ENCODE measurements around the gene KNSTRN. TPM values are rescaled to one million over a fixed set of nuclear protein-coding genes. Genes with fewer than 3 reads are reported as not detected.

The KNSTRN gene
- total and polyA plus RNA-seq, 9 donors, result 5.8 to 10.7 (median 6.6) TPM

GRCh38 chr15:40429068-40429710, 46.7 kb downstream of the KNSTRN start:
- intact Hi-C loops (cut with DNase I), result loop anchor here in 3 of 4 donors (10.0 kb wide), 3 partner anchors 64 to 384 kb away; no protein-coding TSS in a partner anchor
- 83 to 90% (median 85%) methylated on average over 9 to 10 of the region's 10 CpGs for WGBS, 3 donors
- Histone ChIP-seq H3K36me3 (no peaks in the 10 kb centered on the region), H3K27me3 (no peaks in the 10 kb centered on the region), H3K4me3 (no peak overlapping the region), H3K9me3 (no peaks in the 10 kb centered on the region), H3K27ac (no peak overlapping the region), H3K4me1 (ENCODE audit: insufficient read depth) (no peaks in the 10 kb centered on the region)
- no peak for DNase-seq
- TF ChIP-seq EP300 (IDR thresholded peaks at IDR 0.05), result no peak
- TF ChIP-seq POLR2A (IDR thresholded peaks at IDR 0.05), result no peak
- TF ChIP-seq CTCF (IDR thresholded peaks at IDR 0.05), result no peak

GRCh38 chr15:40430271-40430805, 47.8 kb downstream of the KNSTRN start:
- Histone ChIP-seq H3K4me1 (ENCODE audit: insufficient read depth) (no peaks in the 10 kb centered on the region), H3K27ac (no peak overlapping the region), H3K36me3 (no peaks in the 10 kb centered on the region), H3K4me3 (no peak overlapping the region), H3K9me3 (no peaks in the 10 kb centered on the region), H3K27me3 (no peaks in the 10 kb centered on the region)
- TF ChIP-seq EP300 (IDR thresholded peaks at IDR 0.05), result no peak
- no peak for TF ChIP-seq POLR2A (IDR thresholded peaks at IDR 0.05)
- TF ChIP-seq CTCF (IDR thresholded peaks at IDR 0.05), result no peak
- 60 to 62% (median 61%) methylated on average over 10 of the region's 10 CpGs for WGBS, 3 donors
- no peak for DNase-seq
- intact Hi-C loops (cut with DNase I), result no loop called here

DNA sequence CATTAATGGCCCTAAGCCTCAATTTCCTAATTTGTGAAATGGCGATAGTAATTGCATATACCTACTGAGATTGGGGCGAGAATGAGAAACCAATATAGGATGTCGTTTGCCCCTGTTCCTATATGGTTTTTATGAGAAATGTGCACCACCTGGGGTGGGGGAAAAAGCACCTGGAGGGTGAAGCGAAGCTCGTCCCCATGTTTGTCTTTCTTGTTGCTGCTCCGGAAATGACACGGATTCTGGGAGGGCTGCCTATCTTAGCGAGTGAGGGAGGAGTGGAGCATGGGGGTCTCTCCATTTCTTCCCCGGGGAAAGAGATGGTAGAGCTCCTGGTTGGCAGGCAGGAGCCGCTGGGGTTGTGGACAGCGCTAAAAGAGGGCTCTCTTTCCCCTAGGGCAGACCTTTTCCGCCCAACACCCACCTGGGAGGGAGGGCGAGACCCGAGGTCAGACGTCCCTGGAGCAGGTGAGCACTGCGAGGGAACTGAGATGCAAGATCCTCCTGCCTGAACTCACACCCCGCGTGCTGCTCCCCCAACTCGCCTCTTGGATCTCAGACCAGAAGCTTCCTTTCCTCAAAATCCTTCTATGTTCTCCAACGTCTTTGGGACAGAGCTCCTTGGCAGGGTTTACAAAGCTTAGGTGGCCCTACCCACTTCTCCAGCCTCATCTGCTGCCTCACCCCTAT, 52.6 kb downstream of the KNSTRN start:
- 67 to 73% (median 71%) methylated on average over 20 of the region's 20 CpGs for WGBS, 3 donors
- Histone ChIP-seq H3K9me3 (no peaks in the 10 kb centered on the region), H3K36me3 (no peaks in the 10 kb centered on the region), H3K27me3 (no peaks in the 10 kb centered on the region), H3K4me1 (ENCODE audit: insufficient read depth) (peaks cover 15% of the 10 kb centered on the region), H3K4me3 (no peak overlapping the region), H3K27ac (peak overlapping the region; percentile 71 to 85)
- no peak for TF ChIP-seq EP300 (IDR thresholded peaks at IDR 0.05)
- no peak for TF ChIP-seq CTCF (IDR thresholded peaks at IDR 0.05)
- TF ChIP-seq POLR2A (IDR thresholded peaks at IDR 0.05), result no peak
- no peak for DNase-seq
- intact Hi-C loops (cut with DNase I), result no loop called here

DNA sequence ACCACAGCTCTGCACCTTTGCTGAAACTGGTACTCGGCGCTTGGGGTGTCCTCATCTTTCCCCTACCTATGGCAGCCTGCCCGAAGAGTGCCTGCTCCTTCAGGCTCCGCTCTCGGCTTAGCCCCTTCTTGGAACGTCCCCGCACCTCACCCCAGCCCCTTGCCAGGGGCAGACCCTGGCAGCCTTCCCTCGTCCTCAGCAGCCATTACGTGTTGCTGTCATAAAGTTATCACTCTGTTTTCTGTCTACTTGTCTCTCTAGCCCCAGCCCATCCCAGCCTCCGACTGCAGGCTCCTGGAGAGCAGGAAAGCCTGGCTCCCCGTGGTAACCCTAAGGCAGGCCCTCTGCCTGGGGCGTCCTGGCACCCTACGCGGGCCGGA, 53.2 kb downstream of the KNSTRN start:
- H3K4me3 ChIP-seq, result peak overlapping the region; percentile 36
- TF ChIP-seq EP300 (IDR thresholded peaks at IDR 0.05) (no peak), POLR2A (IDR thresholded peaks at IDR 0.05) (no peak), CTCF (IDR thresholded peaks at IDR 0.05) (no peak)
- no peaks in the 10 kb centered on the region for H3K27me3 ChIP-seq
- DNase-seq, result peak; percentile 44 to 66 (median 54)
- peaks cover 15% of the 10 kb centered on the region for H3K4me1 ChIP-seq (ENCODE audit: insufficient read depth)
- H3K36me3 ChIP-seq, result no peaks in the 10 kb centered on the region
- intact Hi-C loops (cut with DNase I), result no loop called here
- H3K27ac ChIP-seq, result peak overlapping the region; percentile 71 to 85
- 15 to 26% (median 20%) methylated on average over 14 to 15 of the region's 15 CpGs for WGBS, 3 donors
- no peaks in the 10 kb centered on the region for H3K9me3 ChIP-seq

Data from ovary (tissue), 9 donors.